GM21390 (cell line): Measurements from ENCODE around the gene SLC16A5.
A peak's percentile ranks its signal among the peaks of the same experiment; 100 is the strongest.
"Not testable (repeated sequence)": the region's sequence is repeated elsewhere in the genome, so short reads cannot be mapped to it uniquely, and the experiment has no call there.

Source experiments
- ATAC-seq: cut with Tn5 transposase; IDR thresholded peaks from one replicate; pipeline ENCODE4 v1.9.1; 2021; ENCODE audit not compliant: unreplicated experiment

Gene SLC16A5

GRCh38 chr17:75087558-75088453, at the start of gene SLC16A5:
TSS of gene SLC16A5 (plus strand) at chr17:75087954. CDS start at chr17:75093637, 5,683 bp downstream.
- no peak for ATAC-seq

DNA sequence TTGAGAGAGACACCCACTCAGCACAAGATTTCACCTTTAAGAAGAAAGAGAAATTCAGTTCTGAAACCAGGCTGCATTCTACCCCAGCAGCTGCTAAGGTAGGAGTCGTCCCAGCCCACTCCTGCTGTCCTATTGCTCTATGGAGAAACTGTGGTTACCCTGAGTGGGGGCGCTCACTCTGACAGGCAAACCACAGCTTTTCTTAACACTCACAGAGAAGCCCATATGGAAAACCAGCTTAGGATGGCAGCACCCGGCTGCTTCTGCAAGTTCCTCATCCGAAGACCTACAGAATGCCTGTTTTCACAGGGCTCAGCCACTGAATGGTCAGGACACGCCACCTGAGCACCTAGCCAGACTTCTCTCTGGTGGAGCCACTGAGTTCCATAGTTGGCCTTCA, 48.5 kb upstream of the SLC16A5 start:
- ATAC-seq: no peak

- no peak for ATAC-seq
Measured at GRCh38 chr17:75041656-75042280, 46.0 kb upstream of the SLC16A5 start.

DNA sequence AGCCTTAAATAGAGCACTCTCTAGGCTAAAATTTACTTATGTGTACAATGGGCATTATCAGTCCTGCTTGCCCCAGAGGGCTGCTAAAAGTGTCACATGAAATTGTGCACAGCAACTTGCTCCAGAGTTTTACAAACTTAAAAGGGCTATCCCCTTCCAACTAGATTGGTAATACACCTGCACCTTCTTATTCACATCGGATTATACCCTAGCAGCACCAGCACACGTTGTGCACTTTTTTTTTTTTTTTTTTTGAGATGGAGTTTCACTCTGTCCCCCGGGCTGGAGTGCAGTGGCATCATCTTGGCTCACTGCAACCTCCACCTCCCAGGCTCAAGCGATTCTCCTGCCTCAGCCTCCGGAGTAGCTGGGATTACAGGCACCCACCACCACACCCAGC, 44.0 kb upstream of the SLC16A5 start:
- not testable (repeated sequence) for ATAC-seq

DNA sequence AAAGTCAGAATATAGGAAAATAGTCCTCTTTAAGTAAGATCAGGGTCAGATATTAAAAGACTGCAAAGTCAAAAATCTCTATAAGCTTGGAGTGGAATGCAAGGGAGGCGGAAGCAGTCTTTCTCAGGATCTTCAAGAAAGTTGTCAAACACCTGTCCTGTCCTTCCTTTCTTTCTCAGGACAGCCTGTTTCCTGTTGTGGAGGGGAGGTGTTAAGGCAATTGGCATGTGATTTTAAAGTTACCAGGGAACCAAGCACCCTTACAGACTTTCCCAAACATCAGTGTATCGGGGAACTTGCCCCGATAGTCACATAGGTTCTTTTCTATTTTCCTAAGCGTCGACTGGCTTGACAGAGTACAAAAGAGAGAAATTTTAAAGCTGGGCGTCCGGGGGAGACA, 43.0 kb upstream of the SLC16A5 start:
- ATAC-seq: no peak

DNA sequence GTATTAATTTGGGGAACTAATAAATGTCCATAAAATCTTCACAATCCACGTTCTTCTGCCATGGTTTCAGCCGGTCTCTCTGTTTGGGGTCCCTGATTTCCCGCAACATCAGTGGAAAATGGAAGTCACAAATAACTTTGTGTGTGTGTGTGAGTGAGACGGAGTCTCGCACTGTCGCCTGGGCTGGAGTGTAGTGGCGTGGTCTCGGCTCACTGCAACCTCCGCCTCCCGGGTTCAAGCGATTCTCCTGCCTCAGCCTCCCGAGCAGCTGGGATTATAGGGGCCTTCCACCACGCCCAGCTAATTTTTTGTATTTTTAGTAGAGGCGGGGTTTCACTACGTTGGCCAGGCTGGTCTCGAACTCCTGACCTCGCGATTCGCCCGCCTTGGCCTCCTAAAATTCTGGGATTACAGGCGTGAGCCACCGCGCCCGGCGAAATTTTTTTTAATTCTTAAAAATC, 41.8 kb upstream of the SLC16A5 start:
- not testable (repeated sequence) for ATAC-seq

DNA sequence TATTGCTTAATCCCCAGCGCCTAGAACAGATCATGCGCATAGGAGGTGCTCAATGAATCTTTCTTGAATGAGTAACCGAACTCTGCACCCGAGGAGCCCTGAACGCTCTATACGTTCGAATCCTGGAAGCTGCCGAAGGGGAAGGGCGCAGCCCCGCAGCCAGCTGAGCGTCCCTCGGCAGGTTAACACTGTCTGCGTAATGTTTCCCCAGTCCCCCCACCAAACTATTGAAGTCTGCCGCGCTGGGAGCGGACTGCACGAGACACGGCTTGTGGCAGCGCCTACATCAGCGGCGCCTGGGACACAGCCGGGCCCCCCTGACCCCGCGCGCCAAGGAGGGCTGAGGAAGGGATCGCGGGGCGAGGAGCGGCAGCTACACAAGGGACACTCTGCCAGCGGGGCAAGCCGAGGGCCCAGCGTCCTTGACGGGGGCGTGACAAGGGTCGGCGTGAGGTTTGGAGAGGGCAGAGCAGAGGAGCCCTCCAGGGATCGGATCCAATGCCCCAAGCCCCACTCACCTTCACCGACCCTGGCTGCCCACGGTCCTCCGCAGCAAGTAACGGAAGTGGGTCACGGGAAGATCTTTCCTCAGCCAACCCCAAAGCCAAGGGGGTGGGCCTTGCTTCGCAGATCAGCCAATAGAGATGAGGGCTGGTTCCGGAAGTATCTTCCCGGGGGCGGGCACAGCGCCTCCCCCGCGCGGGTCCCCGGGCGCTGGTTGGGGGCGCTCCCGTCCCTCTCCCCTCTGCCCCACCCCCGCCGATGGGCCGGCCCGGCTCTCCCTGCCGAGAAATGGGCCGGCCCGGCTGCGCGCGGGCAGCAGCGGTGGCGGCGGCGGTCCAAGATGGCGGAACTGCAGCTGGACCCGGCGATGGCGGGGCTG, 41.1 kb upstream of the SLC16A5 start, which contains the start of the genes ATP5PD and KCTD2:
Gene ATP5PD (minus strand): TSS at position 563 of the 883 bp plus-strand sequence. CDS start 4,319 bp downstream, outside the sequence.
Gene KCTD2 (plus strand): TSS at position 819 of the 883 bp plus-strand sequence. CDS start 26 bp downstream, at position 845.
- peak; percentile 95 for ATAC-seq

DNA sequence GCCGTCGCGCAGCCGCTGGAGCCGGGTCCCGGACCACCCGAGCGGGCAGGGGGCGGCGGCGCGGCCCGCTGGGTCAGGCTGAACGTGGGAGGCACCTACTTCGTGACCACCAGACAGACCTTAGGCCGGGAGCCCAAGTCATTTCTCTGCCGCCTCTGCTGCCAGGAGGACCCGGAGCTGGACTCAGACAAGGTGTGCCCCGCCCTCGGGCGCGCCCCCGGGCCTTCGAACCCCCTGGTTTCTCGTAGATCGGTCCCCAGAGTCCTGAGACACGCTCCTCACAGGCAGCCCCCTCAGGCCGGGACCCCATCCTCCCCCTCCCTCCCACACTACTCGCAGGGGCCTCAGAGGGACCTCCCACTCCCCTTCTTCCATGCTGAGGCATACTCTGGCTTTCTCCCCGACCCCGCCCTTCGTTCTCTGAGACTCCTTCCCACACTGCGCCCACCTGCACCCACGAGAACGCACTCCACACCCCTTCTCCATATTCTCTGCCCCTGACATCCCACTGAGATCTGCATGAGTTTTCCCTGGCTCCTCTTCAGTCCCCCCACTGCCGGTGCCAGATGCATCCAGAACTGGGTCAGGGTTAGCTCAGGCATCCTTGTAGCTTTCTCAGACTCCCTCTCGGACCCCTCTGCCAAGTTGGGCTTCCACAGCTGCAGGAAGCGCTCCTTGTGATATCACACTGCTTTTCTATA, 40.2 kb upstream of the SLC16A5 start:
- ATAC-seq: peak; percentile 14

GRCh38 chr17:75048249-75048878, 39.4 kb upstream of the SLC16A5 start:
- ATAC-seq: no peak

DNA sequence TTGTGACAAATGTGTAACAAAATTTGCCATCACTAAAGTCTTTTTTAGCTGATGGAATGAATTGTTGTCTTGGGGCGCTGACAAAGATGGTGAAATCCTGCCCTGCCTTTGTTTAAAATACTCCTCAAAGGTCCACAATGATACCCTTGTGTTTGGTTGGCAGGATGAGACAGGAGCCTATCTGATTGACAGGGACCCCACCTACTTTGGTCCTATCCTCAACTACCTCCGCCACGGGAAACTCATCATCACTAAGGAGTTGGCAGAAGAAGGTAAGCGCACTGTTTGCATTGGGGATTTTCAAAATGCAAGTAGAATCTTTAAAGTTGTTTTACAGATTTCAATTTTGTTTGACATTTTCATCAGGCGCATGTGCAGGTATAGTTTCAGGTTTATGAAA, 38.7 kb upstream of the SLC16A5 start:
- no peak for ATAC-seq

GRCh38 chr17:75049706-75050105, 38.0 kb upstream of the SLC16A5 start:
- ATAC-seq: no peak

- no peak for ATAC-seq
Measured at GRCh38 chr17:75051941-75052340, 35.8 kb upstream of the SLC16A5 start.

GRCh38 chr17:75059369-75060345, 28.1 kb upstream of the SLC16A5 start:
- ATAC-seq: no peak

DNA sequence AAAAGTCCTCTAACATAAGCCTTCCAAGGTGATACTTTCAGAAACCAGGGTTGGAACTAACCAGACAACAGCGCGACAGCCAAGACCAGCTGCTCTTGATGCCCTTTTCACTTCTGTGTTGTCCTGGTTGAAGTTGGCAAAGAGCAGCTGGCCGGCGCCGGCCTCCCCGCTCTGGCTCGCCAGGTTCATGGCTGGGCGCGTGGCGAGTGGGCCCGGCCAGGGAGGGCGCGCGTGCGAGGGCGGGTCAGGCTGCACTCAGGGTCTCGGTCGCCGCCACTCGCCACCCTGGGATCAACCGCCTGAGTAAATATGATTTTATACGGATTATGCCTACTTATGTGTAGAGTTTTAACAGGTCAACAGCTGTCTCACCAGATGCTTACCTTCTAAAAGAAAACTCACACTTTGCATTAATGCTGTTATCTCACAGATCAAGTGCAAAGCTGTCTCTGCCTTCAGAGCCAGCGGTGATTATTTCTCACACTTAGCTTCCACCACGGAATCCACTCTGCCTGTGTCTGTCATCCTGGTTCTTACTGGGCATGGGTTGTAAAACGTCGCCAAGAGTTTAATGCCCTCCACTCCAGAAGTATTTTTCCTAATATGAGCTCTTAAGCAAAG, 27.2 kb upstream of the SLC16A5 start:
- no peak for ATAC-seq

- ATAC-seq: no peak
Measured at GRCh38 chr17:75061055-75061438, 26.7 kb upstream of the SLC16A5 start.

DNA sequence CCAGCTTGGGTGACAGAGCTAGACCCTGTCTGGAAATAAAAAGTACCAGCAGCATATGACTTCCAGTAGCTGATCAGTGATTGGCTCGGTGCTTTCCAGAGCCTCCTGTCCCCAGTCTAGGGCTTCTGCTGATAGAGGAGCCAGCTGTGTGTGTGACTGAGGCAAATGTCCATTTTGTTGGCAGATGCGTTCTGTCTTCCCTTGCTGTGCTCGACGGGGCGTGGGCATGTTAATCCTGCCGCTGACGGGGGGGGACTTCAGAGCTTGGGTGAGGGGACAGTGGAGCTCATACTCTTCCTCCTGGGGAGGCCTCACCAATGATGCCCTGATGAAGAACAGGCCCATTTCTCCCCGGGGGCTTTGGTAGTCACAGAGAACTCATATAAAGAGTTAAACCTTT, 26.1 kb upstream of the SLC16A5 start:
- no peak for ATAC-seq

DNA sequence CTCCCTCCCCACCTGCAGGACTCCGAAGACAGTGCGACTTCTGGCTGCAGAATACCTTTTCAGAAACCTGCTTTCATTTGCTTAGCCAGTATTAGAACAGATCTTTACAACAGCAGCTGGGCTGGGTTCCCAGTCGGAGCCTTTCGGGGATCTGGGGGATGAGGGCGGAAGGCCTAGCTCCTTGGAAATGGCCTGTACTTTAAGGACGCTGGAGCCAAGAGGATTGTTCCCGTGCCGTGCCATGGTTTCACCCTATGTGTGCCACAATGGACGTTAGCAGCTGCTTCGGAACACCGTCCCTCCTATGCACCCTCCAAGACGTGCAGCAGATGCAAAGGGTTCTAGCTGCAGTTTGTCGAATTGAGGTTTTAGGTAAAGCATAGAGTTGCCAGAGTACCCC, 24.6 kb upstream of the SLC16A5 start:
- ATAC-seq: no peak

DNA sequence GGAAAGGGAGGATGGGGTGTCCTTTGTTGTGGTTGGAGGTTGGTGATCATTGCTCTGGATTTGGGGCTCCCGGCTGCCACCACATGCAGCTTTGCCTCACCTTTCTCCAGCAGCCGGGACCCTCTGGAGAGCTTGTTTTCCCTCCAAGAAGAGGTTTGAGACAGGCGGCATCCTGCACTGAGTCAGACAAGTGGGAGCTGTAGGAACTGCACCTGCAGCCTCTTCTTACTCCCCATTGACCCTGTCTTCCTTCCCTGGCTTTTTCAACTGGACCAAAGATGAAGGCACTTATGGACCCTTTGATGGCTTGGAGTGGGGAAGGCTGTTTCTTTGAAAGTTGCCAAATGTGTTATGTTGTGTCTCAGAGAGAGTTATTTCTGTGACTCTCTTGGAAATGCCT, 24.1 kb upstream of the SLC16A5 start:
- no peak for ATAC-seq
